GM12874 (cell line): ENCODE results near the gene GPRIN1.

Experiments
- TF ChIP-seq, protein P1 (sequence below): IDR thresholded peaks from 2 replicates; pipeline ENCODE4 v1.5.1; 2011; ENCODE audit warnings: low read depth, mild to moderate bottlenecking, control low read depth, low read length, moderate library complexity; ENCODE audit not compliant: insufficient read depth

GPRIN1 gene

DNA sequence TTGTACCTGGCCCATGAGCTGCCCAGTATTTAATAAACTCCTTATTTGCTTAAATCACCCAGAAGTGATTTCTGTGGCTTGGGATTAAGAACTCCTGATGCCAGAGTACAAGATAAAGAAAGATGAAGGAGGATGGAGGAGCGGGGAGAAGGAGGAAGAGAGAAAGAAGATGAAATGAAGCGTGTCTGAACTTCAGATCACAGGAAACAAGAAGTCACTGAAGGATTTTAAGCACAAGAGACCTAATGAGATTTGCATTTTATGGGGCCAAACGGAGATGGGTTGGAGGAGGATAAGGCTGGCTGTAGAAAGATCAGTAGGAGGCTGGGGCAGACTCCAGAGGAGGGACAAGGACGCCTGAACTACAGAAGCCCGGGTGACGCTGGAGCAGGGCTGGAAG is 23.6 kb upstream of the GPRIN1 start:
- TF ChIP-seq, protein P1, sequence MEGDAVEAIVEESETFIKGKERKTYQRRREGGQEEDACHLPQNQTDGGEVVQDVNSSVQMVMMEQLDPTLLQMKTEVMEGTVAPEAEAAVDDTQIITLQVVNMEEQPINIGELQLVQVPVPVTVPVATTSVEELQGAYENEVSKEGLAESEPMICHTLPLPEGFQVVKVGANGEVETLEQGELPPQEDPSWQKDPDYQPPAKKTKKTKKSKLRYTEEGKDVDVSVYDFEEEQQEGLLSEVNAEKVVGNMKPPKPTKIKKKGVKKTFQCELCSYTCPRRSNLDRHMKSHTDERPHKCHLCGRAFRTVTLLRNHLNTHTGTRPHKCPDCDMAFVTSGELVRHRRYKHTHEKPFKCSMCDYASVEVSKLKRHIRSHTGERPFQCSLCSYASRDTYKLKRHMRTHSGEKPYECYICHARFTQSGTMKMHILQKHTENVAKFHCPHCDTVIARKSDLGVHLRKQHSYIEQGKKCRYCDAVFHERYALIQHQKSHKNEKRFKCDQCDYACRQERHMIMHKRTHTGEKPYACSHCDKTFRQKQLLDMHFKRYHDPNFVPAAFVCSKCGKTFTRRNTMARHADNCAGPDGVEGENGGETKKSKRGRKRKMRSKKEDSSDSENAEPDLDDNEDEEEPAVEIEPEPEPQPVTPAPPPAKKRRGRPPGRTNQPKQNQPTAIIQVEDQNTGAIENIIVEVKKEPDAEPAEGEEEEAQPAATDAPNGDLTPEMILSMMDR, result no peak

DNA sequence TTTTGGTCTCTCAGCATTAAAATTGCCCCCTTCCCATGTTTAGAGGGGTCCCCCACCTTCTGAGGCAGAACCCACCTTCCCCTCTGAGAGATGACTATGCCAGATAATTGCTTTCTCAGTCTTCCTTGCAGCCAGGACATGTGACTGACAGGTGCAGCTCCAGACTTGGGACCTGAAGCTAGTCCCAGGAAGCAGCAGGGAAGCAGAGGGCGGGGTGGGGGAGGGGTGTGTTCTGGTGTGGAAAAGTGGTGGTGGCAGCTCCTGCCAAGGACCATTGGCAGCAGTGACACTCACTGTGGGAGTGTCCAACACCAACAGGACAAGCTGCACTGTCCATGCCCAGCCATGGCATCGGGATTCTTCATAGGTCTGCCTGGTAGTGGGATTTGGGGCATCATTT is 22.8 kb upstream of the GPRIN1 start:
- TF ChIP-seq, protein P1, result no peak

DNA sequence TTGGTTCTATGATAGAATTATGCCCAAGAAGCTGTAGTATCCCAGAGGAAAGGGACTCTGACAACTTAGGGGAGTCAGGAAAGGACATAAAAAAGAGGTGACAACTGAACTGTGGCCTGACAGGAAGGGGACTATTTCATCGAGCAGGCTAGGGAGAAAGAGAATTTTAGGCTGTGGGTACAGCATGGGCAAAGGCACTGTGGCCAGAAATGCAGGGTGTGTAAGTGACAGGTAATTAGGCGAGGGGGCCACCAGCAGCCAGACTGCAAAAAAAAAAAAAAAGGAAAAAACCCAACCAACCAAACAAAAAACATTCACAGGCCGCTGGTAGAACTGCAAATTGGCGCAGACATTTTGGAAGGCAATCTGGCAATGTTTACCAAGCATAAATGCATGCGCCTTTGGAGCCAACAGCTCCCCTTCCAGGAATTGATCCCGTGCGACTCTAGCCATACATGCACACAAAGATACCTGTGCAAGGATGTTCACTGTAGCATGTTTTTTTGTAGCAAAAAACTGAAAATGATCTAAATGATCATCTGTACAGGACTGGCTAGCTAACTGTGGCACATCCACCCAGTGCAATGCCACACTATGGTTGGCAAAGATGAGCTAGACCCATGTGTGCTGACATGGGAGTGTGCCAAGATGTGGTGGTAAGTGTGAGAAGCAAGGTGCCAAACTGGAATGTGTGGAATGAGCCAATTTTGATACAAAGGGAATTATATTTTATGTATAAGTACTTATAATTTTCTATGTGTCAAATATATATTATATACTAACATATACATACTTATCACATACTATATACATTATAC is 21.6 kb upstream of the GPRIN1 start:
- TF ChIP-seq, protein P1, result no peak

DNA sequence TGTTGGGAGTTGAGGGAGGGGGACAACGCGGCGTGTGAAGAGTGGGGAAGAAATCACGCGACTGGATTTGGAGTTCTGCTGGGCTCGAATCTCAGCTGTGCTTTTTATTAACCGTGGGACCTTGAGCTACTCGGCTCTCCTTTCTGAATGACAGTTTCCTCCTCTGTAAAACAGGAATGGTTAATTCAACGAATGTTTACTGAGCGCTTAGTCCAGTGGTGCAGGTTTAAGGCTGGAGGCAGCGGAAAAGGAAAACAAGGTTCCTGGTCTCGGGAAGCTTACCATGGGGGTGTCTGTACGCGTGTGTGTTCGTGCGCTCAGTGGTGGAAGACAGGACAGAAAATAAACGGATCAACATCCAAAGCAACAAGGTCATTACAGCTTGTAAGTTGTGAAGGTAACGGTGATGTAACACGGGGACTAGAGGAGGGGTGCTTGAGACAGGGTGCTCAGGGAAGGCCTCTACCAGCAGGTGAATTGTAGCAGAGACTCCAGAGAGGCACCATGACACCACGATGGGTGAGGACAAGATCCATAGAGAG is 20.8 kb upstream of the GPRIN1 start:
- TF ChIP-seq, protein P1, result no peak

DNA sequence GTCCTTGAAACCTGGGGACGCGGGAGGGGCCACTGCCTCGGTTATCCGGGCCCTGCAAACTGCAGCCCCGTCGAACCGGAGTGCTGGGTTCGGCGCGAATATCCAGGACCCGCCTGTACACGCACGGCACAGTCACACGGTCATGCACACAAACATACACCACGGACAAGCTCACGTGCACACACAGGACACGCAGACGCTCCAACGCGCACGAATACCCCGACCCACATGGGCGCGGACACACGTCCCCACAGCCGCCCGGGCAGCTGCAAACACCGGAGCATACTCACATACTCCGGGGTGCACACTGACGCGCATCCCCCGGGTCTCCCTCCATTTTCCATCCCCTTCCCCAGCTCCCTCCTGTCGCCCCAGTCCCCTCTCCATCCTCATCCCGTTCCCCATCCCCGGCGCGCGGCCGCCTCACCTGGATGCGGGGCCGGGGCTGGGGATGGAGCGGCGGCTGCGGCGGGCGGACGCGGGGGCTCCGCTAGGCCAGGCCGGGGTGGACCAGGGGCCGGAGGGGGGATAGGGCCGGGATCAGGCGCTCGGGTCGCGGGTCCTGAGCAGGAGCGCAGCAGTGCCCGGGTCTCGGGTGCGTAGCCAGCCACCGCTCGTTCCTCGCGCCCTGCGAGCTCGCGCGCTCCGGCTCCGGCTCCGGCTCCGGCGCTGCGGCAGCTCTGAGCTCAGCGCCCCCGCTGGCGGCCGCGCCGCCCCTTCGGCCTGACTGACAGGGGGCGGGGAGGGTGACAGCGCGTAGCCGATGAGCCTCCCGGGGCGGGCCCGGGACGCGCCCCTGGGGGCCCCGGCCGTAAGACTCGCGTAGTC is 20.1 kb upstream of the GPRIN1 start, which contains the start of the genes EIF4E1B and SNCB:
EIF4E1B (plus strand) TSS at position 823 of the 828 bp plus-strand sequence. CDS start 12,113 bp downstream, outside the sequence.
SNCB (minus strand) TSS at position 682 of the 828 bp plus-strand sequence. CDS start 880 bp downstream, outside the sequence.
- TF ChIP-seq, protein P1, result 0 out of 2 replicates have a peak, but pooled peaks have one; percentile 3

DNA sequence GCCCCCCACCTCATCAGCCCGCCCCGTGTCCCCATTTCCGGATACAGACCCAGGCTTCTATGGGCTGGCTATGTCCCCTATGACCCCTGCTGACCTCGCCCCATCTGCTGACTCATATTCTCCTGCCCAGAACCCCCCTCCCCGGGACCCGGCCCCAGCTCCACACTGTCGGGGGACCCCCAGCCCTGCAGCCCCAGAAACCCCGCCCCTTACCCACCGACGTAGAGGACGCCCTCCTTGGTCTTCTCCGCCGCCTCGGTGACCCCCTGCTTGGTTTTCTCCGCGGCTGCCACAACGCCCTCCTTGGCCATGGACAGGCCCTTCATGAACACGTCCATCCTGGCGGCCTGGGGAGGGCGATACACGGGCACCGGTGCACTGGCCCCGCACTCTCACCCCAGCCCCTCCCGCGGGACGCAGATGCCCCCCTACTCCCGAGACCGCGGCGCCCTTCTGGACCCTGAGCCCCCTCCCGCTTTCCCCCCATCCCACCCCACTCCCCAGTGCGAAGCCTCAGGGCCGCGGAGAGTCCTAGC is 19.4 kb upstream of the GPRIN1 start:
- TF ChIP-seq, protein P1, result no peak
